K562 (cell line): ENCODE data around the gene GPR108. TPM values are rescaled to one million over a fixed set of nuclear protein-coding genes. Genes with fewer than 3 reads are reported as not detected.

Source experiments
- EP300 ChIP-seq: IDR thresholded peaks from 2 replicates; pipeline ENCODE4 v1.6.1; 2012; ENCODE audit warnings: low read length, improper control_type of control experiment
- ESRRB ChIP-seq: fragments of 250-450 bp; sonication (Bioruptor Pico); IDR thresholded peaks from 2 replicates; pipeline ENCODE4 v1.5.0; 2020; ENCODE audit warnings: mild to moderate bottlenecking, moderate library complexity, borderline replicate concordance
- KDM1A ChIP-seq, 2 experiments: fragments of 450-650 bp; IDR thresholded peaks; 2 replicates each; pipeline ENCODE4 v1.6.1; 2016; ENCODE audit warnings: mild to moderate bottlenecking in 2 of 2
- KDM2B ChIP-seq: fragments of 250-450 bp; sonication (Bioruptor Pico); IDR thresholded peaks from 2 replicates; pipeline ENCODE4 v1.8.0; 2021; ENCODE audit warnings: mild to moderate bottlenecking, moderate library complexity
- NELFE ChIP-seq: IDR thresholded peaks from 2 replicates; pipeline ENCODE4 v1.6.1; 2011; ENCODE audit warnings: mild to moderate bottlenecking; ENCODE audit not compliant: insufficient read depth, insufficient read length
- NFYB ChIP-seq: IDR thresholded peaks from 2 replicates; pipeline ENCODE4 v1.6.1; 2011; ENCODE audit warnings: mild to moderate bottlenecking, moderate library complexity; ENCODE audit not compliant: insufficient read length; ENCODE audit errors: extremely low read depth
- OTX1 ChIP-seq: fragments of 450-650 bp; formaldehyde crosslinking; IDR thresholded peaks from 2 replicates; pipeline ENCODE4 v1.4.0; 2022; ENCODE audit warnings: mild to moderate bottlenecking
- RHOXF2B ChIP-seq: fragments of 250-450 bp; sonication (Bioruptor Pico); conservative IDR thresholded peaks from 2 replicates; pipeline ENCODE4 v1.5.1; 2021
- SAFB2 ChIP-seq: fragments of 200-400 bp; formaldehyde crosslinking; IDR thresholded peaks from 2 replicates; pipeline ENCODE4 v1.6.1; 2018; ENCODE audit warnings: borderline replicate concordance, low read length, low read depth, moderate library complexity; ENCODE audit not compliant: severe bottlenecking
- SIN3A ChIP-seq, 2 experiments: fragments of 150-350 bp in 1 of 2; IDR thresholded peaks; 2 replicates each; pipeline ENCODE4 v1.6.1; 2011 to 2016; ENCODE audit warnings: borderline replicate concordance in 2 of 2, low read depth in 2 of 2, low read length in 2 of 2, mild to moderate bottlenecking in 2 of 2, moderate library complexity in 2 of 2; ENCODE audit not compliant: control insufficient read depth in 1 of 2
- SP2 ChIP-seq: IDR thresholded peaks from 2 replicates; pipeline ENCODE4 v1.6.1; 2011; ENCODE audit warnings: mild to moderate bottlenecking, low read depth, low read length, moderate library complexity; ENCODE audit not compliant: poor library complexity, severe bottlenecking; ENCODE audit errors: extremely low read depth
- SRF ChIP-seq, 2 experiments: fragments of 250-450, 450-650 bp in 1 of 2; sonication (Bioruptor Pico) in 1 of 2; sonication (generic) in 1 of 2; formaldehyde crosslinking; IDR thresholded peaks; 2 replicates each; pipeline versions ENCODE4 v1.5.0 to v1.5.1; 2020 to 2022; ENCODE audit warnings: mild to moderate bottlenecking in 1 of 2, missing genetic modification reagents in 1 of 2
- XRCC3 ChIP-seq: fragments of 450-650 bp; IDR thresholded peaks from 2 replicates; pipeline ENCODE4 v1.6.1; 2017; ENCODE audit warnings: mild to moderate bottlenecking, moderate library complexity
- ZBED1 ChIP-seq: IDR thresholded peaks from 2 replicates; pipeline ENCODE4 v1.6.1; 2014
- ZEB2 ChIP-seq: fragments of 450-650 bp; IDR thresholded peaks from 2 replicates; pipeline ENCODE4 v1.6.1; 2016
- ZFPM2 ChIP-seq: fragments of 250-450 bp; sonication (Bioruptor Pico); IDR thresholded peaks from 2 replicates; pipeline ENCODE4 v1.5.1; 2022; ENCODE audit warnings: mild to moderate bottlenecking
- ZKSCAN1 ChIP-seq: fragments of 150-350 bp; IDR thresholded peaks from 2 replicates; pipeline ENCODE4 v1.6.1; 2016; ENCODE audit warnings: low read depth, low read length
- ZNF431 ChIP-seq: sonication (generic); formaldehyde crosslinking; IDR thresholded peaks from 2 replicates; pipeline ENCODE4 v1.8.0; 2022; ENCODE audit warnings: mild to moderate bottlenecking, missing genetic modification reagents
- ZNF717 ChIP-seq: fragments of 250-450 bp; sonication (Bioruptor Pico); IDR thresholded peaks from 2 replicates; pipeline ENCODE4 v1.5.0; 2021
- polyA plus RNA-seq, 8 experiments: library from polyadenylated mRNA; depleted of rRNA in 4 of 8; stranded (reverse) in 5 of 8; unstranded in 3 of 8; fragments of >200 nt; fragmentation: Nextera tagmentation in 2 of 8; fragmentation: Illumina TruSeq in 1 of 8; extraction: Ambion mirVana in 2 of 8; extraction: Trizol in 1 of 8; gene quantifications; 2 replicates each; pipeline versions ENCODE4 v1.2.1 to v1.2.3, GENCODE V29; 2011 to 2014; ENCODE audit warnings: inconsistent platforms in 1 of 8, missing spikeins in 1 of 8
- total RNA-seq, 7 experiments: library from RNA; depleted of rRNA in 6 of 7; stranded (reverse); fragments of >200 nt in 6 of 7; fragmentation: Illumina TruSeq in 2 of 7; extraction: Trizol in 2 of 7; gene quantifications; 2 replicates each; pipeline versions ENCODE4 v1.2.1 to v1.2.3, GENCODE V29; 2011 to 2021; ENCODE audit warnings: low replicate concordance in 1 of 7
- TF ChIP-seq, protein P1 (sequence below): fragments of 150-350 bp; conservative IDR thresholded peaks from 2 replicates; pipeline ENCODE4 v1.6.1; 2014; ENCODE audit warnings: low read length
- TF ChIP-seq, protein P2 (sequence below), 2 experiments: fragments of 450-650 bp; conservative IDR thresholded peaks; 2 replicates each; pipeline ENCODE4 v1.6.1; 2017; ENCODE audit warnings: mild to moderate bottlenecking in 2 of 2, moderate library complexity in 2 of 2
- TF ChIP-seq, protein P3 (sequence below): fragments of 250-450 bp; sonication (Bioruptor Pico); IDR thresholded peaks from 2 replicates; pipeline ENCODE4 v1.8.0; 2022; ENCODE audit warnings: inconsistent platforms, mild to moderate bottlenecking, moderate library complexity, borderline replicate concordance
- TF ChIP-seq, protein P4 (sequence below): fragments of 250-450 bp; sonication (Bioruptor Pico); IDR thresholded peaks from 2 replicates; pipeline ENCODE4 v1.6.1; 2021; ENCODE audit warnings: mild to moderate bottlenecking
- TF ChIP-seq, protein P5 (sequence below): fragments of 250-450 bp; sonication (Bioruptor Pico); IDR thresholded peaks from 2 replicates; pipeline ENCODE4 v1.4.0; 2020

Gene GPR108
- total and polyA plus RNA-seq, 9 of the 15 experiments (the other 6 are each of a cell fraction or from before 2014, with no cell fraction given), result 2.4 to 33.2 (median 24.4) TPM

DNA sequence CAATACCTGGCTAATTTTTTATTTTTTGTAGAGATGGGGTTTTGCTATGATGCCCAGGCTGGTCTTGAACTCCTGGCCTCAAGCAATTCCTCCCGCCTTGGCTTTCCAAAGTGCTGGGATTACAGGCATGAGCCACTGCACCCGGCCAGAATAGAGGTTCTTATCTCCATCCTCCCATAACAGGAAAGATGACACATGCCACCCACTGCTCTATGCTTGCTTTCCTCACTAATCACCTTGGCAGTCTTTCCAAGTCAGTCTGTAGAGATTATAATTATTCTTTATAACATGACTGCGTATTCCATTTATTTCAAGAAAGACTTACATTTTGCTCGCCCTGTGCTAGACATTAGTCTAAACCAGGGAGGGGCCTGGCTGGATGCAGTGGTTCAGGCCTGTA lies 41.8 kb upstream of the GPR108 start (continued):
- TF ChIP-seq, protein P1, sequence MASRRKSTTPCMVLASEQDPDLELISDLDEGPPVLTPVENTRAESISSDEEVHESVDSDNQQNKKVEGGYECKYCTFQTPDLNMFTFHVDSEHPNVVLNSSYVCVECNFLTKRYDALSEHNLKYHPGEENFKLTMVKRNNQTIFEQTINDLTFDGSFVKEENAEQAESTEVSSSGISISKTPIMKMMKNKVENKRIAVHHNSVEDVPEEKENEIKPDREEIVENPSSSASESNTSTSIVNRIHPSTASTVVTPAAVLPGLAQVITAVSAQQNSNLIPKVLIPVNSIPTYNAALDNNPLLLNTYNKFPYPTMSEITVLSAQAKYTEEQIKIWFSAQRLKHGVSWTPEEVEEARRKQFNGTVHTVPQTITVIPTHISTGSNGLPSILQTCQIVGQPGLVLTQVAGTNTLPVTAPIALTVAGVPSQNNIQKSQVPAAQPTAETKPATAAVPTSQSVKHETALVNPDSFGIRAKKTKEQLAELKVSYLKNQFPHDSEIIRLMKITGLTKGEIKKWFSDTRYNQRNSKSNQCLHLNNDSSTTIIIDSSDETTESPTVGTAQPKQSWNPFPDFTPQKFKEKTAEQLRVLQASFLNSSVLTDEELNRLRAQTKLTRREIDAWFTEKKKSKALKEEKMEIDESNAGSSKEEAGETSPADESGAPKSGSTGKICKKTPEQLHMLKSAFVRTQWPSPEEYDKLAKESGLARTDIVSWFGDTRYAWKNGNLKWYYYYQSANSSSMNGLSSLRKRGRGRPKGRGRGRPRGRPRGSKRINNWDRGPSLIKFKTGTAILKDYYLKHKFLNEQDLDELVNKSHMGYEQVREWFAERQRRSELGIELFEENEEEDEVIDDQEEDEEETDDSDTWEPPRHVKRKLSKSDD, result no peak
- no peak for TF ChIP-seq OTX1
- TF ChIP-seq, protein P2, sequence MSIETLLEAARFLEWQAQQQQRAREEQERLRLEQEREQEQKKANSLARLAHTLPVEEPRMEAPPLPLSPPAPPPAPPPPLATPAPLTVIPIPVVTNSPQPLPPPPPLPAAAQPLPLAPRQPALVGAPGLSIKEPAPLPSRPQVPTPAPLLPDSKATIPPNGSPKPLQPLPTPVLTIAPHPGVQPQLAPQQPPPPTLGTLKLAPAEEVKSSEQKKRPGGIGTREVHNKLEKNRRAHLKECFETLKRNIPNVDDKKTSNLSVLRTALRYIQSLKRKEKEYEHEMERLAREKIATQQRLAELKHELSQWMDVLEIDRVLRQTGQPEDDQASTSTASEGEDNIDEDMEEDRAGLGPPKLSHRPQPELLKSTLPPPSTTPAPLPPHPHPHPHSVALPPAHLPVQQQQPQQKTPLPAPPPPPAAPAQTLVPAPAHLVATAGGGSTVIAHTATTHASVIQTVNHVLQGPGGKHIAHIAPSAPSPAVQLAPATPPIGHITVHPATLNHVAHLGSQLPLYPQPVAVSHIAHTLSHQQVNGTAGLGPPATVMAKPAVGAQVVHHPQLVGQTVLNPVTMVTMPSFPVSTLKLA (conservative IDR thresholded peaks at IDR 0.05), result no peak
- no peak for TF ChIP-seq SAFB2
- no peak for TF ChIP-seq NELFE
- TF ChIP-seq SP2, result no peak
- no peak for TF ChIP-seq KDM2B (CRISPR knock-in tag)
- TF ChIP-seq ESRRB (CRISPR knock-in tag), result no peak
- TF ChIP-seq, protein P3, sequence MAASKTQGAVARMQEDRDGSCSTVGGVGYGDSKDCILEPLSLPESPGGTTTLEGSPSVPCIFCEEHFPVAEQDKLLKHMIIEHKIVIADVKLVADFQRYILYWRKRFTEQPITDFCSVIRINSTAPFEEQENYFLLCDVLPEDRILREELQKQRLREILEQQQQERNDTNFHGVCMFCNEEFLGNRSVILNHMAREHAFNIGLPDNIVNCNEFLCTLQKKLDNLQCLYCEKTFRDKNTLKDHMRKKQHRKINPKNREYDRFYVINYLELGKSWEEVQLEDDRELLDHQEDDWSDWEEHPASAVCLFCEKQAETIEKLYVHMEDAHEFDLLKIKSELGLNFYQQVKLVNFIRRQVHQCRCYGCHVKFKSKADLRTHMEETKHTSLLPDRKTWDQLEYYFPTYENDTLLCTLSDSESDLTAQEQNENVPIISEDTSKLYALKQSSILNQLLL (CRISPR knock-in tag), result no peak
- TF ChIP-seq NFYB, result no peak
- TF ChIP-seq ZKSCAN1, result no peak
- TF ChIP-seq, protein P4, sequence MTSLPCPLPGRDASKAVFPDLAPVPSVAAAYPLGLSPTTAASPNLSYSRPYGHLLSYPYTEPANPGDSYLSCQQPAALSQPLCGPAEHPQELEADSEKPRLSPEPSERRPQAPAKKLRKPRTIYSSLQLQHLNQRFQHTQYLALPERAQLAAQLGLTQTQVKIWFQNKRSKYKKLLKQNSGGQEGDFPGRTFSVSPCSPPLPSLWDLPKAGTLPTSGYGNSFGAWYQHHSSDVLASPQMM (CRISPR knock-in tag), result no peak
- no peak for TF ChIP-seq XRCC3
- no peak for TF ChIP-seq RHOXF2B
- no peak for TF ChIP-seq EP300
- TF ChIP-seq SIN3A (IDR thresholded peaks at IDR 0.05; ENCODE audit: borderline replicate concordance in 2 of 2, control insufficient read depth in 1 of 2, low read depth in 2 of 2, low read length in 2 of 2), result no peak
- TF ChIP-seq ZEB2, result 0 out of 2 replicates have a peak, but pooled peaks have one; percentile 26
- TF ChIP-seq, protein P5, sequence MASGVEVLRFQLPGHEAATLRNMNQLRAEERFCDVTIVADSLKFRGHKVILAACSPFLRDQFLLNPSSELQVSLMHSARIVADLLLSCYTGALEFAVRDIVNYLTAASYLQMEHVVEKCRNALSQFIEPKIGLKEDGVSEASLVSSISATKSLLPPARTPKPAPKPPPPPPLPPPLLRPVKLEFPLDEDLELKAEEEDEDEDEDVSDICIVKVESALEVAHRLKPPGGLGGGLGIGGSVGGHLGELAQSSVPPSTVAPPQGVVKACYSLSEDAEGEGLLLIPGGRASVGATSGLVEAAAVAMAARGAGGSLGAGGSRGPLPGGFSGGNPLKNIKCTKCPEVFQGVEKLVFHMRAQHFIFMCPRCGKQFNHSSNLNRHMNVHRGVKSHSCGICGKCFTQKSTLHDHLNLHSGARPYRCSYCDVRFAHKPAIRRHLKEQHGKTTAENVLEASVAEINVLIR, result no peak
- TF ChIP-seq ZNF717 (CRISPR knock-in tag), result no peak
- peak in 1 of 2 experiments; percentile 38; a peak in 1 of 4 replicates for TF ChIP-seq KDM1A (IDR thresholded peaks at IDR 0.05)
- no peak for TF ChIP-seq SRF (CRISPR knock-in tag; IDR thresholded peaks at IDR 0.05)
- no peak for TF ChIP-seq ZFPM2 (CRISPR knock-in tag)
- no peak for TF ChIP-seq ZNF431 (CRISPR knock-in tag)
- TF ChIP-seq ZBED1, result no peak
